WTC11 (cell line): Measurements from ENCODE around the gene LTBP1. TPM values are rescaled to one million over a fixed set of nuclear protein-coding genes. Genes with fewer than 3 reads are reported as not detected.

ENCODE experiments used
- ATAC-seq: fragments of 200-7000 bp; cut with Tn5 transposase; 2 replicates; pipeline ENCODE4 v1.10.0; 2021; ENCODE audit warnings: mild to moderate bottlenecking, moderate library complexity
- CTCF ChIA-PET: fragments of 300-600 bp; sonication (Branson Sonifier 250); formaldehyde crosslinking; loops from one replicate; lab custom pipeline; 2021; ENCODE audit warnings: antibody characterized with exemption; lab: Charles Lee
- POLR2A ChIA-PET: fragments of 350-600 bp; sonication (Branson Sonifier 250); formaldehyde crosslinking; loops from one replicate; lab custom pipeline; 2021; ENCODE audit warnings: antibody characterized with exemption; lab: Charles Lee
- DNase-seq: peaks from one replicate; pipeline ENCODE4 v3.0.0; 2021; ENCODE audit warnings: low spot score
- H3K27ac Mint-ChIP-seq: 2 replicates; pipeline ENCODE4 v1.8.0; 2021; ENCODE audit warnings: mixed read lengths
- H3K27me3 Mint-ChIP-seq: 2 replicates; pipeline ENCODE4 v1.8.0; 2021; ENCODE audit warnings: low read depth, mild to moderate bottlenecking, moderate library complexity, mixed read lengths
- H3K36me3 Mint-ChIP-seq: 2 replicates; pipeline ENCODE4 v1.8.0; 2021; ENCODE audit warnings: mixed read lengths
- H3K4me1 Mint-ChIP-seq: 2 replicates; pipeline ENCODE4 v1.8.0; 2022; ENCODE audit warnings: mixed read lengths
- H3K4me3 Mint-ChIP-seq: 2 replicates; pipeline ENCODE4 v1.8.0; 2021; ENCODE audit warnings: mild to moderate bottlenecking, moderate library complexity, mixed read lengths
- H3K9me3 Mint-ChIP-seq: 2 replicates; pipeline ENCODE4 v1.8.0; 2021; ENCODE audit warnings: mixed read lengths
- AR ChIP-seq: fragments of 250-450 bp; sonication (Bioruptor Pico); IDR thresholded peaks from 2 replicates; pipeline ENCODE4 v1.9.0; 2021; ENCODE audit warnings: mild to moderate bottlenecking
- GRHL2 ChIP-seq: fragments of 250-450 bp; sonication (Bioruptor Pico); IDR thresholded peaks from 2 replicates; pipeline ENCODE4 v1.8.0; 2022; ENCODE audit warnings: mild to moderate bottlenecking, moderate library complexity; ENCODE audit not compliant: insufficient replicate concordance, severe bottlenecking
- KAT7 ChIP-seq: sonication (generic); formaldehyde crosslinking; IDR thresholded peaks from 2 replicates; pipeline ENCODE4 v1.8.1; 2023; ENCODE audit warnings: missing genetic modification reagents, mild to moderate bottlenecking, borderline replicate concordance
- NFATC4 ChIP-seq: fragments of 250-450 bp; sonication (Bioruptor Pico); IDR thresholded peaks from 2 replicates; pipeline ENCODE4 v1.9.0; 2021; ENCODE audit warnings: mild to moderate bottlenecking
- NFE2L1 ChIP-seq: sonication (generic); formaldehyde crosslinking; IDR thresholded peaks from 2 replicates; pipeline ENCODE4 v1.8.1; 2023; ENCODE audit warnings: missing genetic modification reagents
- NR3C1 ChIP-seq: sonication (generic); formaldehyde crosslinking; conservative IDR thresholded peaks from 2 replicates; pipeline ENCODE4 v1.8.1; 2023; ENCODE audit warnings: low read depth, mild to moderate bottlenecking, missing genetic modification reagents
- SMAD4 ChIP-seq: sonication (generic); formaldehyde crosslinking; IDR thresholded peaks from 2 replicates; pipeline ENCODE4 v1.8.0; 2022; ENCODE audit warnings: mild to moderate bottlenecking, missing genetic modification reagents
- STAT6 ChIP-seq: sonication (generic); formaldehyde crosslinking; conservative IDR thresholded peaks from 2 replicates; pipeline ENCODE4 v1.8.1; 2023; ENCODE audit warnings: mild to moderate bottlenecking, low read depth, missing genetic modification reagents, moderate library complexity
- TEAD1 ChIP-seq: sonication (generic); formaldehyde crosslinking; IDR thresholded peaks from 2 replicates; pipeline ENCODE4 v1.8.0; 2022; ENCODE audit warnings: mild to moderate bottlenecking, missing genetic modification reagents
- USF2 ChIP-seq: sonication (generic); formaldehyde crosslinking; IDR thresholded peaks from 2 replicates; pipeline ENCODE4 v1.8.1; 2023; ENCODE audit warnings: mild to moderate bottlenecking, missing genetic modification reagents, moderate library complexity
- ZNF671 ChIP-seq: fragments of 250-450 bp; sonication (Bioruptor Pico); IDR thresholded peaks from 2 replicates; pipeline ENCODE4 v1.8.0; 2021; ENCODE audit warnings: mild to moderate bottlenecking
- total RNA-seq: library from RNA; stranded (reverse); gene quantifications from 3 replicates; pipeline ENCODE4 v1.2.3, GENCODE V29; 2021
- TF ChIP-seq, protein P1 (sequence below): sonication (generic); formaldehyde crosslinking; IDR thresholded peaks from 2 replicates; pipeline ENCODE4 v1.8.1; 2022; ENCODE audit warnings: missing genetic modification reagents, borderline replicate concordance
- TF ChIP-seq, protein P2 (sequence below): sonication (generic); formaldehyde crosslinking; IDR thresholded peaks from 2 replicates; pipeline ENCODE4 v1.8.0; 2023; ENCODE audit warnings: missing genetic modification reagents
- TF ChIP-seq, protein P3 (sequence below): sonication (generic); formaldehyde crosslinking; IDR thresholded peaks from 2 replicates; pipeline ENCODE4 v1.8.1; 2023; ENCODE audit warnings: mild to moderate bottlenecking, missing genetic modification reagents, borderline replicate concordance

The LTBP1 gene
- total RNA-seq, 1 experiment from 2014 or later = 33.6 TPM

DNA sequence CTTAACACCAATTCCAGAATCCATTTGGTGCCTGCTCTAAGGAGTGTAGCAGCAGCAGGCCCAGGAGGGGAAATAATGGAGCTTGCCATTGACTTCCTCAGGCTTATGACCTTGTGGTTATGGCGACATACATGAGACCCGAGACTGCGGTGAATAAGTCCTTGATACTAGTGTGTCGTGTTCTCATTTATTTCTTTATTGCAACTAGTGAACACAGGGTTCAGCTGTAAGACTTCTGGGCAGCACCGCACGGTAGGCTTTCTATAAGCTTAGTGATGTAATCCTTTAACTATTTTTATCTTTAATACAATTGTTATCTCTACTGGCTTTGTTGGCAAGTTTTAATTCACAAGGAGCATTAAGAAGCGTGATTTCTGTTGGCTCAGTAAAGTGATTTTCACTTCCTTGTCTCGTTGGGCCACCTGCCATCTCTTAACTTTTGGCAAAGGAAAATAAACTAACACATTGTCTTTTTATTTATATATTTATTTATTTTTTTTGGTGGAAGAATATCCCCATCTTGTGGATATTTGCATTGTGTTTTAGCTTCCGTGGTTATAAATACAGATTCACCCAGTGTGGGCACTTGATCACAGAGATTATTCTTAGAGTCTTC is 139.8 kb downstream of the LTBP1 start:
- POLR2A ChIA-PET = no interaction called here
- Mint-ChIP-seq H3K4me3 (no peak overlapping the region), H3K4me1 (peaks cover 12% of the 10 kb centered on the region), H3K36me3 (no peaks in the 10 kb centered on the region), H3K27ac (no peak overlapping the region), H3K27me3 (peaks cover 46% of the 10 kb centered on the region), H3K9me3 (no peaks in the 10 kb centered on the region)
- no peak for TF ChIP-seq USF2
- TF ChIP-seq AR = no peak
- TF ChIP-seq SMAD4 (CRISPR knock-in tag) = no peak
- CTCF ChIA-PET = no interaction called here
- ATAC-seq = no peak
- no peak for DNase-seq

- Mint-ChIP-seq H3K36me3 (no peaks in the 10 kb centered on the region), H3K27me3 (peaks cover 4% of the 10 kb centered on the region), H3K4me3 (no peak overlapping the region), H3K9me3 (no peaks in the 10 kb centered on the region), H3K4me1 (no peaks in the 10 kb centered on the region), H3K27ac (no peak overlapping the region)
- no peak for ATAC-seq
- no peak for DNase-seq
- no peak for TF ChIP-seq NFE2L1 (CRISPR knock-in tag)
- no peak for TF ChIP-seq ZNF671 (CRISPR knock-in tag)
- TF ChIP-seq NFATC4 = no peak
- TF ChIP-seq STAT6 = no peak
- TF ChIP-seq, protein P1, sequence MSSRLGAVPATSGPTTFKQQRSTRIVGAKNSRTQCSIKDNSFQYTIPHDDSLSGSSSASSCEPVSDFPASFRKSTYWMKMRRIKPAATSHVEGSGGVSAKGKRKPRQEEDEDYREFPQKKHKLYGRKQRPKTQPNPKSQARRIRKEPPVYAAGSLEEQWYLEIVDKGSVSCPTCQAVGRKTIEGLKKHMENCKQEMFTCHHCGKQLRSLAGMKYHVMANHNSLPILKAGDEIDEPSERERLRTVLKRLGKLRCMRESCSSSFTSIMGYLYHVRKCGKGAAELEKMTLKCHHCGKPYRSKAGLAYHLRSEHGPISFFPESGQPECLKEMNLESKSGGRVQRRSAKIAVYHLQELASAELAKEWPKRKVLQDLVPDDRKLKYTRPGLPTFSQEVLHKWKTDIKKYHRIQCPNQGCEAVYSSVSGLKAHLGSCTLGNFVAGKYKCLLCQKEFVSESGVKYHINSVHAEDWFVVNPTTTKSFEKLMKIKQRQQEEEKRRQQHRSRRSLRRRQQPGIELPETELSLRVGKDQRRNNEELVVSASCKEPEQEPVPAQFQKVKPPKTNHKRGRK (CRISPR knock-in tag) = no peak
- no peak for TF ChIP-seq GRHL2
- TF ChIP-seq KAT7 (CRISPR knock-in tag) = no peak
- ChIA-PET CTCF (no interaction called here), POLR2A (no interaction called here)
These were observed 143.9 kb downstream of the LTBP1 start for GRCh38 chr2:33090553-33091134.

GRCh38 chr2:33091541-33092123 is 144.9 kb downstream of the LTBP1 start:
- DNase-seq (no peak), ATAC-seq (no peak)
- H3K9me3 Mint-ChIP-seq = no peaks in the 10 kb centered on the region
- no peak overlapping the region for H3K27ac Mint-ChIP-seq
- ChIA-PET CTCF (no interaction called here), POLR2A (interaction anchor here (0.5 kb wide), 1 partner anchor 162 kb away, joined by 3 read pairs; no protein-coding TSS in a partner anchor)
- no peaks in the 10 kb centered on the region for H3K36me3 Mint-ChIP-seq
- H3K4me1 Mint-ChIP-seq = no peaks in the 10 kb centered on the region
- no peaks in the 10 kb centered on the region for H3K27me3 Mint-ChIP-seq
- H3K4me3 Mint-ChIP-seq = no peak overlapping the region
- TF ChIP-seq NR3C1 (CRISPR knock-in tag) (no peak), STAT6 (no peak), TEAD1 (CRISPR knock-in tag) (no peak)
- TF ChIP-seq, protein P2, sequence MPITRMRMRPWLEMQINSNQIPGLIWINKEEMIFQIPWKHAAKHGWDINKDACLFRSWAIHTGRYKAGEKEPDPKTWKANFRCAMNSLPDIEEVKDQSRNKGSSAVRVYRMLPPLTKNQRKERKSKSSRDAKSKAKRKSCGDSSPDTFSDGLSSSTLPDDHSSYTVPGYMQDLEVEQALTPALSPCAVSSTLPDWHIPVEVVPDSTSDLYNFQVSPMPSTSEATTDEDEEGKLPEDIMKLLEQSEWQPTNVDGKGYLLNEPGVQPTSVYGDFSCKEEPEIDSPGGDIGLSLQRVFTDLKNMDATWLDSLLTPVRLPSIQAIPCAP (CRISPR knock-in tag) = no peak
- TF ChIP-seq, protein P3, sequence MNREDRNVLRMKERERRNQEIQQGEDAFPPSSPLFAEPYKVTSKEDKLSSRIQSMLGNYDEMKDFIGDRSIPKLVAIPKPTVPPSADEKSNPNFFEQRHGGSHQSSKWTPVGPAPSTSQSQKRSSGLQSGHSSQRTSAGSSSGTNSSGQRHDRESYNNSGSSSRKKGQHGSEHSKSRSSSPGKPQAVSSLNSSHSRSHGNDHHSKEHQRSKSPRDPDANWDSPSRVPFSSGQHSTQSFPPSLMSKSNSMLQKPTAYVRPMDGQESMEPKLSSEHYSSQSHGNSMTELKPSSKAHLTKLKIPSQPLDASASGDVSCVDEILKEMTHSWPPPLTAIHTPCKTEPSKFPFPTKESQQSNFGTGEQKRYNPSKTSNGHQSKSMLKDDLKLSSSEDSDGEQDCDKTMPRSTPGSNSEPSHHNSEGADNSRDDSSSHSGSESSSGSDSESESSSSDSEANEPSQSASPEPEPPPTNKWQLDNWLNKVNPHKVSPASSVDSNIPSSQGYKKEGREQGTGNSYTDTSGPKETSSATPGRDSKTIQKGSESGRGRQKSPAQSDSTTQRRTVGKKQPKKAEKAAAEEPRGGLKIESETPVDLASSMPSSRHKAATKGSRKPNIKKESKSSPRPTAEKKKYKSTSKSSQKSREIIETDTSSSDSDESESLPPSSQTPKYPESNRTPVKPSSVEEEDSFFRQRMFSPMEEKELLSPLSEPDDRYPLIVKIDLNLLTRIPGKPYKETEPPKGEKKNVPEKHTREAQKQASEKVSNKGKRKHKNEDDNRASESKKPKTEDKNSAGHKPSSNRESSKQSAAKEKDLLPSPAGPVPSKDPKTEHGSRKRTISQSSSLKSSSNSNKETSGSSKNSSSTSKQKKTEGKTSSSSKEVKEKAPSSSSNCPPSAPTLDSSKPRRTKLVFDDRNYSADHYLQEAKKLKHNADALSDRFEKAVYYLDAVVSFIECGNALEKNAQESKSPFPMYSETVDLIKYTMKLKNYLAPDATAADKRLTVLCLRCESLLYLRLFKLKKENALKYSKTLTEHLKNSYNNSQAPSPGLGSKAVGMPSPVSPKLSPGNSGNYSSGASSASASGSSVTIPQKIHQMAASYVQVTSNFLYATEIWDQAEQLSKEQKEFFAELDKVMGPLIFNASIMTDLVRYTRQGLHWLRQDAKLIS (CRISPR knock-in tag) = no peak
